ENCODE results near the gene MYT1. TPM values are rescaled to one million over a fixed set of nuclear protein-coding genes. Genes with fewer than 3 reads are reported as not detected.

MYT1 gene
- total RNA-seq, 1 experiment from 2014 or later, result not detected

DNA sequence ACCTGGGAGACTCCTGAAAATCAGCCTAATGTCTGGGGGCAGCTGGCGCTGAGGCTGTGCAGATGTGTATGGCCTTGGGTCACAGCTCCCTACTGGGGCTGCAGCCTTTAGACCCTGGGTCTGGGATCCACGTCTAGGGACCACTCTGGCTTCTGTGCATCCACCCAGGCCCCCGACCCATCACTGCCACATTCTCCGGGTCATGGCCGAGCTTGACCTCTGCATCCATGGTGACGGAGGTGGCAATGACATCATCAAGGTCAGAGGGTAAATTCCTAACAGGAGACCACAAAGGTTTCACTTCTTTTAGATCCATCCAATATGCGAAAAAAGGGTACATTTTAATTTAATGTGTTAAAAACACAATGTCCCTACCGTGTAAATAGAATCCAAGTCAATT is 76.8 kb downstream of the MYT1 start:
- intact Hi-C loops (cut with micrococcal nuclease; ENCODE audit: unreplicated experiment), result no loop called here
- H3K27ac ChIP-seq, result no peak overlapping the region
- TF ChIP-seq EZH2 (IDR thresholded peaks at IDR 0.05; ENCODE audit: low read depth) (no peak), CTCF (conservative IDR thresholded peaks at IDR 0.05) (no peak)
- no peaks in the 10 kb centered on the region for H3K4me1 ChIP-seq (replicated peaks; ENCODE audit: insufficient read depth)
- no peaks in the 10 kb centered on the region for H3K36me3 ChIP-seq (ENCODE audit: low read depth)
- CTCF ChIA-PET, result no interaction called here
- POLR2A ChIA-PET (ENCODE audit: unreplicated experiment), result no interaction called here
- no peaks in the 10 kb centered on the region for H3K9me2 ChIP-seq (ENCODE audit: insufficient read depth)
- H2AFZ ChIP-seq, result no peak overlapping the region
- DNase-seq, result no peak
- H3K9me3 ChIP-seq (ENCODE audit: insufficient read depth, low read depth), result no peaks in the 10 kb centered on the region
- peaks cover 91% of the 10 kb centered on the region for H3K27me3 ChIP-seq (ENCODE audit: insufficient read depth, low read depth)
- no peaks in the 10 kb centered on the region for H3F3A ChIP-seq (ENCODE audit: insufficient read depth, low read depth)
- no peak overlapping the region for H3K4me2 ChIP-seq
- BruUV-seq (replicated peaks), result no TSS peak
- H3K4me3 ChIP-seq, result no peak overlapping the region
- H3K79me2 ChIP-seq (ENCODE audit: low read depth), result no peaks in the 10 kb centered on the region
- H4K20me1 ChIP-seq (ENCODE audit: insufficient read depth), result no peaks in the 10 kb centered on the region

DNA sequence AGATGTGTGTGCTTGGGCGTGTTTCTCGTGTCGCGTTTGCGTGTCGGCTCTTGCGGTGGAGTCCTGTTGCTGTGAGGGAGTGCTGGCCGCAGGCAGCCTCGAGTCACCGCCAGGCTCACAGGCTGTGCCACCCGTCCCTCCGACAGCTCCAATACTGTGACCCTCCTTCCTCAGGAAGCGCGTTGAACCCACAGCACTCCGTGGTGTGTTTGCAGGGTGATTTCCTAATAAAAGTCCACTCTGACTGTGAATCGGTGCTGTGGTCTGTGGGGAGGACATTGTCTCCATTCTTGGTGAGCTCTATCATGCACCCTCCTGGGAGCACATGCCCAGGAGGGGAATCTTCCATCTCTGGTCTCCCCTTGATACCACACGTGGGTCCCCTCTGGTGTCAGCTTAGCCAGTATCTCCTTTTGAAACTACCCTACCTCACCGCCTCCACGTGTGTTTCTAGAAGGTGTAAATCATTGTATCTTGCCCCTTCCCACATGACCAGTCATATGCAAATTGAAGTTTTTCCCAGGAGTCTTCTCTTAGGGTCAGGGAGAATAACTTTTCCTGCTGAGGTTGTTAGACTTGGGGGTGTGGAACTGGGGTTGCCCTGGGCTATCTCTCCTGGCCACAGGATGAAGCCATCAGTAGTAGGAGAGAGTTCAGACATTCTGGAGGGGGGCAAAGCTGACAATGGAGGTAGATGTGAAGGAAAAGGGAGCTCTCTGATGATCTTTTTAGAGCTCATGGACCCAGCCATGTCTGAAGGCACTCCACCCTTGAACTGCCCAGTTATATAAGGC is 77.9 kb downstream of the MYT1 start:
- Histone ChIP-seq H3K79me2 (ENCODE audit: low read depth) (no peaks in the 10 kb centered on the region), H3K27ac (no peak overlapping the region), H3K27me3 (ENCODE audit: insufficient read depth, low read depth) (peaks cover 93% of the 10 kb centered on the region), H3K4me1 (replicated peaks; ENCODE audit: insufficient read depth) (no peaks in the 10 kb centered on the region), H3K9me3 (ENCODE audit: insufficient read depth, low read depth) (no peaks in the 10 kb centered on the region), H2AFZ (no peak overlapping the region), H3K9me2 (ENCODE audit: insufficient read depth) (no peaks in the 10 kb centered on the region), H4K20me1 (ENCODE audit: insufficient read depth) (no peaks in the 10 kb centered on the region), H3F3A (ENCODE audit: insufficient read depth, low read depth) (no peaks in the 10 kb centered on the region), H3K36me3 (ENCODE audit: low read depth) (no peaks in the 10 kb centered on the region), H3K4me2 (no peak overlapping the region), H3K4me3 (no peak overlapping the region)
- DNase-seq, result no peak
- no TSS peak for BruUV-seq (replicated peaks)
- intact Hi-C loops (cut with micrococcal nuclease; ENCODE audit: unreplicated experiment), result no loop called here
- TF ChIP-seq CTCF (conservative IDR thresholded peaks at IDR 0.05) (no peak), EZH2 (IDR thresholded peaks at IDR 0.05; ENCODE audit: low read depth) (no peak)
- ChIA-PET POLR2A (ENCODE audit: unreplicated experiment) (interaction anchor here (0.7 kb wide), 1 partner anchor 20 kb away, joined by 3 read pairs; no protein-coding TSS in a partner anchor), CTCF (no interaction called here)

DNA sequence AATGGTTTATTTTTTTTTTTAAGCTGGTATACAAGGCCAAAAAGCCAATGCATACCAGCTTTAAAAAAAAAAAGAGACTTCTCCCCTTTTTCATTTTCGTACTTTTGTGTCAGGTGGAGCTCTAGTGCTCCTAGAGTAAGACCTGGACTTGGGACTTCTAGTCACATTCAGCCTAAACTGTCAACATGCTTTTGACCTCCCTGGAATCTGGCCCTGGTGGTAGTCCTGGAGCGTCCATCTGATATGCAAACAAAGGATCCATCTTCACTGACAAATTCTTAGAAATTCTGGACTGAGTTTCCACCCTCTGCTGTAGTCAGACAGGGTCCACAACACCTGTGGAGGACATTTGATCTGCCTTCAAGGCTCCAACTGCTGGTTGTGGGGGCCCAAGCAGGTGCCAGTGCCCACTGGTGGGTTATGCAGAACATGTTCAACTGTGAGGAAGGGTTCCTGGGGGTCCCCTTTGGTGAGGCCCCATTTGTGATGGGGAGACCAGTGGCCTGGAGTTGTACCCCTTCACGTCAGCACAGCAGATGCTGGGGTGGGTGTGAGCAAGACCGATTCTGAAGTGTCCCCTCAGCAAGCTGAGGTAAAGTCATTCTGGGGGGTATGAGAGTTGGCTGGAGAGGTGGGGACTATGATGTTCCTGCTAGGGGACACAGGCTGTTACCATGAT is 78.7 kb downstream of the MYT1 start:
- no peak overlapping the region for H2AFZ ChIP-seq
- no peaks in the 10 kb centered on the region for H3K36me3 ChIP-seq (ENCODE audit: low read depth)
- H3K4me3 ChIP-seq, result no peak overlapping the region
- H3K4me2 ChIP-seq, result no peak overlapping the region
- no peaks in the 10 kb centered on the region for H4K20me1 ChIP-seq (ENCODE audit: insufficient read depth)
- TF ChIP-seq EZH2 (IDR thresholded peaks at IDR 0.05; ENCODE audit: low read depth), result no peak
- no peak for TF ChIP-seq CTCF (conservative IDR thresholded peaks at IDR 0.05)
- H3K9me2 ChIP-seq (ENCODE audit: insufficient read depth), result no peaks in the 10 kb centered on the region
- H3K79me2 ChIP-seq (ENCODE audit: low read depth), result no peaks in the 10 kb centered on the region
- H3K27ac ChIP-seq, result no peak overlapping the region
- intact Hi-C loops (cut with micrococcal nuclease; ENCODE audit: unreplicated experiment), result no loop called here
- H3K27me3 ChIP-seq (ENCODE audit: insufficient read depth, low read depth), result peaks cover 93% of the 10 kb centered on the region
- no peaks in the 10 kb centered on the region for H3K4me1 ChIP-seq (replicated peaks; ENCODE audit: insufficient read depth)
- ChIA-PET POLR2A (ENCODE audit: unreplicated experiment) (interaction anchor here (0.7 kb wide), 1 partner anchor 20 kb away, joined by 3 read pairs; no protein-coding TSS in a partner anchor), CTCF (no interaction called here)
- H3K9me3 ChIP-seq (ENCODE audit: insufficient read depth, low read depth), result no peaks in the 10 kb centered on the region
- BruUV-seq (replicated peaks), result no TSS peak
- DNase-seq, result no peak
- H3F3A ChIP-seq (ENCODE audit: insufficient read depth, low read depth), result no peaks in the 10 kb centered on the region

Data from PC-9 (cell line).